ENCODE measurements around the gene THAP7.

THAP7 gene

GRCh38 chr22:21033895-21034294 lies 32.0 kb upstream of the THAP7 start:
- no peak for TF ChIP-seq CTCF (IDR thresholded peaks at IDR 0.05; ENCODE audit: low read depth, low read length, missing control alignments)
- no peak overlapping the region for H3K4me3 ChIP-seq (replicated peaks; ENCODE audit: low read depth, low read length)
- DNase-seq (ENCODE audit: extremely low read depth, low read depth), result no peak

- no peak overlapping the region for H3K4me3 ChIP-seq (replicated peaks; ENCODE audit: low read depth, low read length)
- TF ChIP-seq CTCF (IDR thresholded peaks at IDR 0.05; ENCODE audit: low read depth, low read length, missing control alignments), result no peak
- no peak for DNase-seq (ENCODE audit: extremely low read depth, low read depth)
These were observed 31.2 kb upstream of the THAP7 start for GRCh38 chr22:21032868-21033688.

GRCh38 chr22:21032037-21032867 lies 30.3 kb upstream of the THAP7 start, which contains the start of gene SLC7A4:
SLC7A4 (minus strand) TSS chr22:21032561; CDS start chr22:21031812, 749 bp downstream.
- no peak for DNase-seq (ENCODE audit: extremely low read depth, low read depth)
- TF ChIP-seq CTCF (IDR thresholded peaks at IDR 0.05; ENCODE audit: low read depth, low read length, missing control alignments), result no peak
- H3K4me3 ChIP-seq (replicated peaks; ENCODE audit: low read depth, low read length), result no peak within 1 kb of the TSS

- H3K4me3 ChIP-seq (replicated peaks; ENCODE audit: low read depth, low read length), result no peak overlapping the region
- TF ChIP-seq CTCF (IDR thresholded peaks at IDR 0.05; ENCODE audit: low read depth, low read length, missing control alignments), result no peak
- no peak for DNase-seq (ENCODE audit: extremely low read depth, low read depth)
These were observed 29.7 kb upstream of the THAP7 start for GRCh38 chr22:21031545-21032036.

GRCh38 chr22:21030621-21031544 lies 29.0 kb upstream of the THAP7 start:
- no peak for TF ChIP-seq CTCF (IDR thresholded peaks at IDR 0.05; ENCODE audit: low read depth, low read length, missing control alignments)
- H3K4me3 ChIP-seq (replicated peaks; ENCODE audit: low read depth, low read length), result no peak overlapping the region
- DNase-seq (ENCODE audit: extremely low read depth, low read depth), result no peak

- no peak for DNase-seq (ENCODE audit: extremely low read depth, low read depth)
- no peak overlapping the region for H3K4me3 ChIP-seq (replicated peaks; ENCODE audit: low read depth, low read length)
- no peak for TF ChIP-seq CTCF (IDR thresholded peaks at IDR 0.05; ENCODE audit: low read depth, low read length, missing control alignments)
These were observed 28.1 kb upstream of the THAP7 start for GRCh38 chr22:21030032-21030431.

Data from HFF-Myc (cell line).